Tibial nerve (tissue), 3 donors: ENCODE data around the gene RBM17.

Source experiments
- POLR2A ChIP-seq, 2 donors: fragments of 450-650 bp; IDR thresholded peaks; one replicate each; pipeline ENCODE4 v1.6.1; 2017; ENCODE audit warnings: antibody characterized with exemption in 2 of 2, mild to moderate bottlenecking in 2 of 2, moderate library complexity in 2 of 2
- TF ChIP-seq, protein P1 (sequence below), 5 experiments: fragments of 200-600 bp in 3 of 5; fragments of 450-650 bp in 2 of 5; sonication (generic) in 3 of 5; IDR thresholded peaks; one replicate each; pipeline ENCODE4 v1.5.1; 2016 to 2019; ENCODE audit warnings: antibody characterized with exemption in 5 of 5, mild to moderate bottlenecking in 3 of 5, moderate library complexity in 2 of 5

DNA sequence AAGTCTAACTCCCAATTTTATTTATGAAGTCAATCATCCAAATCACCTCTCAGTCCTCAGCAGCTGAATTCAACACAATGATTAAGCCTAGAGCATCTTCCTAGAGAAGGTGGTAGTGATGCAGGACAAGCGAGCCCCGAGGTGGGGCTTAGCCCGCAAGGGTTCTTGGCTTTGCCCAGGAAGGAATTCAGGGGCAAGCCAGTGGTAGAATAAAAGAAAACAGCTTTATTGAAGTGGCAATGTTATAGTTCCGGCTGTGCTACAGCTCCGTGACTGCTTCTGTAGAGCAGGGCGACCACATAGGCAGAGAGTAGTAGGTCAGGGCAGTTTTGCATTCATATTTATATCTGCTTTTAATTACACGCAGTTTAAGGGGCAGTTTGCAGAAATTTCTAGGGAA lies 44.8 kb upstream of the RBM17 start:
- TF ChIP-seq, protein P1, sequence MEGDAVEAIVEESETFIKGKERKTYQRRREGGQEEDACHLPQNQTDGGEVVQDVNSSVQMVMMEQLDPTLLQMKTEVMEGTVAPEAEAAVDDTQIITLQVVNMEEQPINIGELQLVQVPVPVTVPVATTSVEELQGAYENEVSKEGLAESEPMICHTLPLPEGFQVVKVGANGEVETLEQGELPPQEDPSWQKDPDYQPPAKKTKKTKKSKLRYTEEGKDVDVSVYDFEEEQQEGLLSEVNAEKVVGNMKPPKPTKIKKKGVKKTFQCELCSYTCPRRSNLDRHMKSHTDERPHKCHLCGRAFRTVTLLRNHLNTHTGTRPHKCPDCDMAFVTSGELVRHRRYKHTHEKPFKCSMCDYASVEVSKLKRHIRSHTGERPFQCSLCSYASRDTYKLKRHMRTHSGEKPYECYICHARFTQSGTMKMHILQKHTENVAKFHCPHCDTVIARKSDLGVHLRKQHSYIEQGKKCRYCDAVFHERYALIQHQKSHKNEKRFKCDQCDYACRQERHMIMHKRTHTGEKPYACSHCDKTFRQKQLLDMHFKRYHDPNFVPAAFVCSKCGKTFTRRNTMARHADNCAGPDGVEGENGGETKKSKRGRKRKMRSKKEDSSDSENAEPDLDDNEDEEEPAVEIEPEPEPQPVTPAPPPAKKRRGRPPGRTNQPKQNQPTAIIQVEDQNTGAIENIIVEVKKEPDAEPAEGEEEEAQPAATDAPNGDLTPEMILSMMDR (IDR thresholded peaks at IDR 0.05) = no peak
- TF ChIP-seq POLR2A (IDR thresholded peaks at IDR 0.05) = no peak
